Esophagus (tissue), 2 donors: ENCODE results near the gene SMIM14. TPM values are rescaled to one million over a fixed set of nuclear protein-coding genes. Genes with fewer than 3 reads are reported as not detected.

Experiments
- H3K27ac ChIP-seq, 2 donors: one replicate each; pipeline ENCODE4 v1.5.1; 2013; ENCODE audit warnings: low read depth in 2 of 2, mild to moderate bottlenecking in 2 of 2, inconsistent platforms in 1 of 2, low read length in 1 of 2, moderate library complexity in 1 of 2
- H3K27me3 ChIP-seq, 2 donors: one replicate each; pipeline ENCODE4 v1.6.1; 2013; ENCODE audit warnings: low read length in 2 of 2, control low read depth in 1 of 2, mild to moderate bottlenecking in 1 of 2; ENCODE audit not compliant: insufficient read depth in 2 of 2, control insufficient read depth in 1 of 2
- H3K36me3 ChIP-seq, 2 donors: one replicate each; pipeline ENCODE4 v1.6.1; 2013; ENCODE audit warnings: low read length in 1 of 2; ENCODE audit not compliant: control insufficient read depth in 2 of 2, insufficient read depth in 2 of 2
- H3K4me1 ChIP-seq, 2 donors: one replicate each; pipeline ENCODE4 v1.6.1; 2013; ENCODE audit warnings: low read length in 1 of 2; ENCODE audit not compliant: control insufficient read depth in 2 of 2, insufficient read depth in 2 of 2
- H3K4me3 ChIP-seq, 2 donors: one replicate each; pipeline ENCODE4 v1.5.1; 2013; ENCODE audit warnings: low read length in 2 of 2, mild to moderate bottlenecking in 2 of 2, low read depth in 1 of 2, moderate library complexity in 1 of 2
- H3K9me3 ChIP-seq, 2 donors: one replicate each; pipeline ENCODE4 v1.6.1; 2013; ENCODE audit warnings: mild to moderate bottlenecking in 2 of 2, low read depth in 1 of 2, low read length in 1 of 2, moderate library complexity in 1 of 2; ENCODE audit not compliant: control insufficient read depth in 2 of 2, insufficient read depth in 1 of 2
- WGBS, 2 donors: extraction: QIAGEN DNeasy Blood & Tissue Kit; methylation state at CpG; one replicate each; pipeline ENCODE4 v1.1.7; 2013; 5-methylcytosine and 5-hydroxymethylcytosine counted together
- polyA plus RNA-seq, 2 donors: library from polyadenylated mRNA; stranded (reverse); fragments of 200-250 nt; gene quantifications; one replicate each; pipeline ENCODE4 v1.2.3, GENCODE V29; 2013
- donor health status: healthy with polysubstance abuse.
- donor health status: Bipolar disorder and iron deficiency.

Gene SMIM14
- polyA plus RNA-seq, 2 donors: 18.9 to 25.6 TPM

DNA sequence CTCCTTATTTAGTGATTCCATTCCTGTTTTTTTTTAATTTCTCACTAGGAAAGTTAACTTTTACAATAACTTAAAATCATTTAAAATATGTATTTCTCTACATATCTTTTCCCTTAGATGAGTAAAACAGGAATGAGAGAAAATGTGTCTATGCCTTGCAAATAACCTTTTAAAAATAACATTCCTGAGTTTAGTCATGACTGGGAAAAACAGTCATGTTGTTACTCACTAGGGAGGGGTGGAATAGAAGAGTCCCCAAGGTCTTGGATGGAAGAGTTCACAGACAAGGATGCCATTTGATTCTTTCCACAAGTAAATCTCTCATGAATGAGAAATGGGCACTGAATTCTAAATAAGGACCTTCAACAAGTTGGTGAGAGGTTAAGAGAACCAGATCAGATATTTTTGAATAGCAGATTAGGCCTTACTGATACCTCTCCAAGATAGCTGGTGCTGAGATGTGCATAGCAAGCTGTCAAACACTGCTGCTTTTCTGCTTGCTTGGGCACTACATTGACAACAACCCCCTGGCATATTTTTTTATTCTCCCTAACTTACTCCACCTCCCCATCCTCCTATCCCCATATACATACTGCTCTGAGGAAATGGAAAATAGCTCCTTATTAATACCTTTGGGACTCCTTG, 136.5 kb downstream of the SMIM14 start:
- Histone ChIP-seq H3K4me1 (no peaks in the 10 kb centered on the region), H3K27ac (no peak overlapping the region), H3K36me3 (peaks cover 3 to 10% of the 10 kb centered on the region in 2 donors), H3K4me3 (no peak overlapping the region), H3K9me3 (no peaks in the 10 kb centered on the region), H3K27me3 (no peaks in the 10 kb centered on the region)

GRCh38 chr4:39498727-39499020, 140.0 kb downstream of the SMIM14 start:
- no peaks in the 10 kb centered on the region for H3K4me1 ChIP-seq
- H3K4me3 ChIP-seq: no peak overlapping the region
- no peak overlapping the region for H3K27ac ChIP-seq
- no peaks in the 10 kb centered on the region for H3K27me3 ChIP-seq
- H3K36me3 ChIP-seq: peaks cover 3 to 6% of the 10 kb centered on the region in 2 donors
- H3K9me3 ChIP-seq: no peaks in the 10 kb centered on the region

- no peak overlapping the region for H3K4me3 ChIP-seq
- no peak overlapping the region for H3K27ac ChIP-seq
- no peaks in the 10 kb centered on the region for H3K4me1 ChIP-seq
- peaks cover 3% of the 10 kb centered on the region in 2 donors for H3K36me3 ChIP-seq
- H3K27me3 ChIP-seq: no peaks in the 10 kb centered on the region
- no peaks in the 10 kb centered on the region for H3K9me3 ChIP-seq
- WGBS, 2 donors: 86% methylated on average over 1 of the region's 1 CpG
Measured at GRCh38 chr4:39497909-39498726, 140.5 kb downstream of the SMIM14 start.

Other genes with a start within 250 kb of the SMIM14 start
- gene KLB, start 231.9 kb downstream of the SMIM14 start, polyA plus RNA-seq: under 1 TPM; 0.41 to 0.61 TPM
- gene RPL9, start 179.9 kb downstream of the SMIM14 start, polyA plus RNA-seq: 1,000 to 10,000 TPM; 1,586 to 1,928 TPM
- 10 to 100 TPM; 14.2 to 15.2 TPM for gene LIAS, start 179.8 kb downstream of the SMIM14 start, polyA plus RNA-seq
- gene UGDH, start 111.4 kb downstream of the SMIM14 start, polyA plus RNA-seq: 10 to 100 TPM; 11.8 to 14.7 TPM
- gene UBE2K, start 59.3 kb upstream of the SMIM14 start, polyA plus RNA-seq: 10 to 100 TPM; 33.7 to 41.8 TPM